HG03460 (cell line): ENCODE measurements around the gene FHAD1.
"Not testable (repeated sequence)": the region's sequence is repeated elsewhere in the genome, so short reads cannot be mapped to it uniquely, and the experiment has no call there.

Experiments
- ATAC-seq: cut with Tn5 transposase; IDR thresholded peaks from one replicate; pipeline ENCODE4 v1.9.1; 2021; ENCODE audit not compliant: unreplicated experiment

The FHAD1 gene

GRCh38 chr1:15412843-15413242 is 165.8 kb downstream of the FHAD1 start:
- ATAC-seq, result no peak

GRCh38 chr1:15413563-15414444 is 166.8 kb downstream of the FHAD1 start:
- ATAC-seq, result no peak

- ATAC-seq, result no peak
Measured at GRCh38 chr1:15414445-15414983, 167.5 kb downstream of the FHAD1 start.

- peak; percentile 36 for ATAC-seq
Measured at GRCh38 chr1:15417059-15417934, 170.3 kb downstream of the FHAD1 start.

GRCh38 chr1:15418806-15419515 is 171.9 kb downstream of the FHAD1 start:
- ATAC-seq, result no peak

GRCh38 chr1:15420853-15421465 is 173.9 kb downstream of the FHAD1 start:
- no peak for ATAC-seq

- ATAC-seq, result no peak
Measured at GRCh38 chr1:15422871-15423270, 175.8 kb downstream of the FHAD1 start.

- ATAC-seq, result no peak
Measured at GRCh38 chr1:15423355-15424077, 176.5 kb downstream of the FHAD1 start.

- no peak for ATAC-seq
Measured at GRCh38 chr1:15424146-15424667, 177.2 kb downstream of the FHAD1 start.

- no peak for ATAC-seq
Measured at GRCh38 chr1:15424981-15425380, 178.0 kb downstream of the FHAD1 start.

- ATAC-seq, result no peak
Measured at GRCh38 chr1:15425521-15425920, 178.5 kb downstream of the FHAD1 start.

- ATAC-seq, result no peak
Measured at GRCh38 chr1:15425958-15426357, 178.9 kb downstream of the FHAD1 start.

- ATAC-seq, result no peak
Measured at GRCh38 chr1:15426492-15427279, 179.7 kb downstream of the FHAD1 start.

- no peak for ATAC-seq
Measured at GRCh38 chr1:15427280-15427666, 180.2 kb downstream of the FHAD1 start.

- ATAC-seq, result not testable (repeated sequence)
Measured at GRCh38 chr1:15428252-15428651, 181.2 kb downstream of the FHAD1 start.

GRCh38 chr1:15428815-15429435 is 181.9 kb downstream of the FHAD1 start:
- no peak for ATAC-seq

GRCh38 chr1:15429701-15430149 is 182.7 kb downstream of the FHAD1 start:
- no peak for ATAC-seq
